Activated naive CD4-positive, alpha-beta T cell treated with anti-CD3 and anti-CD28 coated beads, Interleukin-2, amount 50 U/mL, for 24 hours (primary cell): Measurements from ENCODE around the gene SNRPE.

Experiments
- H3K27ac Mint-ChIP-seq: one replicate; pipeline ENCODE4 v1.8.0; 2021; ENCODE audit warnings: mild to moderate bottlenecking, mixed read lengths
- H3K27me3 Mint-ChIP-seq: one replicate; pipeline ENCODE4 v1.8.0; 2021; ENCODE audit warnings: mixed read lengths
- H3K36me3 Mint-ChIP-seq: one replicate; pipeline ENCODE4 v1.8.0; 2021; ENCODE audit warnings: mixed read lengths
- H3K4me1 Mint-ChIP-seq: one replicate; pipeline ENCODE4 v1.8.0; 2021; ENCODE audit warnings: mixed read lengths
- H3K4me3 Mint-ChIP-seq: one replicate; pipeline ENCODE4 v1.8.0; 2021; ENCODE audit warnings: mild to moderate bottlenecking, mixed read lengths
- H3K9me3 Mint-ChIP-seq: one replicate; pipeline ENCODE4 v1.8.0; 2021; ENCODE audit warnings: mixed read lengths

The SNRPE gene

DNA sequence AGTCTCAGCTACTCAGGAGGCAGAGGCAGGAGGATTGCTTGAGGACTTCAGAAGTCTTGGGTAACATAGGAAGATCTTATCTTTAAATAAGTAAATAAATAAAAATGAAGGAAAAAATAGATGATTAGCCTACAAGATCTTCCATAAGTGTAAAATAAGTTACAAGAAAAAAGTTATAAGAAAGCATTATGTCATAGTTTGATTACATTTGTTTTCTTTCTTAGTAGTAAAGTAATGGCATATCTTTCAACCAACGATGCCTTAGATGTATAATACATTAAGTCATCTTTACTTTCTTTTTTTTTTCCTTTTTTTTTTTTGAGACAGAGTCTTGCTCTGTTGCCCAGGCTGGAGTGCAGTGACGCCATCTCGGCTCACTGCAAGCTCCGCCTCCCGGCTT is 46.5 kb downstream of the SNRPE start:
- Mint-ChIP-seq H3K27ac (no peak overlapping the region), H3K27me3 (no peaks in the 10 kb centered on the region), H3K4me3 (no peak overlapping the region), H3K36me3 (no peaks in the 10 kb centered on the region), H3K4me1 (no peaks in the 10 kb centered on the region), H3K9me3 (no peaks in the 10 kb centered on the region)

DNA sequence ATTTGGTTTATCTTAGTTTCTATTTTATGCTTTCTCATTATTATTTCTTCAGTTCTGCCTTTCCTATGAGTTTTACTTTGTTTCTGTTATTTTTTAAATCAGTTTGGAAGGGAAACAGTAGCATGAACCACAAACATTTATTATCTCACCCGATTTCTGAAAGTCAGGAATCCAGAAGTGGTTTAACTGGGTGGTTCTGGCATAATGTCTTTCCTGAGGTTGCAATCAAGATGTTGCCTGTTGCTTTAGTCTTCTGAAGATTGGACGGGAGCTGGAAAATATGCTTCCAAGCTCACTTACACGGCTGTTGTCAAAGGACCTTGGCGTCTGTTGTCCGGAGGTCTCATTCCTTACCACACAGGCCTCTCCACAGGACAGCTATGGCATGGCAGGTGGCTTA is 50.4 kb downstream of the SNRPE start:
- H3K4me1 Mint-ChIP-seq: no peaks in the 10 kb centered on the region
- no peak overlapping the region for H3K27ac Mint-ChIP-seq
- no peaks in the 10 kb centered on the region for H3K27me3 Mint-ChIP-seq
- H3K36me3 Mint-ChIP-seq: no peaks in the 10 kb centered on the region
- no peaks in the 10 kb centered on the region for H3K9me3 Mint-ChIP-seq
- H3K4me3 Mint-ChIP-seq: no peak overlapping the region

DNA sequence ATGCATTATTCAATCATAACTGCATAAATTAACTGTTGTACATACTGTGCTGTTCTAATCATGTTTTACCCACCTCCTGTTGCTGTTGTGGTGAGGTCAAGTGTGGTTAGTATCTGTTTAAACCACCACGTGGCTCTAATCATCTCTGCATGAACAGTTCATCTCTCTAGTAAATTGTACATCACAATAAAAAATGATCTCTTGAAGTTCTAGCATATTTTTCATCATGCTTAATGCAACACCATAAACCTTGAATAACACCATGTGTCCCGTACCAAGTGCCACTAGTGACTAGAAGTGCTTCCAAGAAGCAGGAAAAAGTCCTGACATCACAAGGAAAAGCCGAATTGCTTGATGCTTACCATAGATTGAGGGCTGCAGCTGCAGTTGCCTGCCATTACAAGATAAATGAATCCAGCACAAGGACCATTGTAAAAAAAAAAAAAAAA is 51.7 kb downstream of the SNRPE start:
- H3K4me1 Mint-ChIP-seq: no peaks in the 10 kb centered on the region
- no peaks in the 10 kb centered on the region for H3K36me3 Mint-ChIP-seq
- H3K27ac Mint-ChIP-seq: no peak overlapping the region
- H3K4me3 Mint-ChIP-seq: no peak overlapping the region
- H3K9me3 Mint-ChIP-seq: no peaks in the 10 kb centered on the region
- H3K27me3 Mint-ChIP-seq: no peaks in the 10 kb centered on the region

DNA sequence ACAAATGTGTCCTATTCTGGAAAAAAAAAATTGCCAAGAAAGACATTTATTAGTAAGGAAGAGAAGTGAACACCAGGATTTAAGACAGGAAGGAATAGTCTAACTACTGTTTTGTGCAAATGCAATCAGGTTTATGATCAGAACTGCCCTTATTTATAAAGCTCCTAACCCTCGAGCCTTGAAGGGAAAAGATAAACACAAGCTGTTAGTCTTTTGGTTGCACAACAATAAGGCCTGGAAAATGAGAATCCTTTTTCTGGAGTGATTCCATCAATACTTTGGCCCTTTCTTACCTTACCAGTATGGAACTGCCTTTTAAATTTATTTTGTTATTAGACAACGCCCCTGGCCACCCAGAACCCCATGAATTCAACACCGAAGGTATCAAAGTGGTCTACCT is 52.9 kb downstream of the SNRPE start:
- Mint-ChIP-seq H3K4me3 (no peak overlapping the region), H3K36me3 (no peaks in the 10 kb centered on the region), H3K27me3 (no peaks in the 10 kb centered on the region), H3K9me3 (no peaks in the 10 kb centered on the region), H3K4me1 (no peaks in the 10 kb centered on the region), H3K27ac (no peak overlapping the region)

DNA sequence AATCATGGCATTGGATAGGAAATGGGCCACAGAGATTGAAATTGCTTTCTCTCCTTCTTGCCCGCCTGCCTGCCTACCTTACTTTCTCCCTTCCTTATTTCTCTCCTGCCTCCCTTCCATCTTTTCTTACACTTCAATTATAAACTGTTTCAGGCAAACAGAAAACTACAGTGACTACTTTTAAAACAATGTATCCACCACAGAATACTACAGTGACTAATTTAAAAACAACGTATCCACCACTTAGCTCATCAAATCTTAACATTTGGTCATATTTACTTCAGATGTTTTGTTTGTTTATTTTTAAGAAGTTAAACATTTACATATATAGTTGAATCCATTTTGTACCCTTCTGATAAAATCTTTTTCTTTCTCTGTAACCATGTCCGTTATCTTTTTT is 54.4 kb downstream of the SNRPE start:
- Mint-ChIP-seq H3K27me3 (no peaks in the 10 kb centered on the region), H3K9me3 (no peaks in the 10 kb centered on the region), H3K36me3 (no peaks in the 10 kb centered on the region), H3K4me3 (no peak overlapping the region), H3K27ac (no peak overlapping the region), H3K4me1 (no peaks in the 10 kb centered on the region)

DNA sequence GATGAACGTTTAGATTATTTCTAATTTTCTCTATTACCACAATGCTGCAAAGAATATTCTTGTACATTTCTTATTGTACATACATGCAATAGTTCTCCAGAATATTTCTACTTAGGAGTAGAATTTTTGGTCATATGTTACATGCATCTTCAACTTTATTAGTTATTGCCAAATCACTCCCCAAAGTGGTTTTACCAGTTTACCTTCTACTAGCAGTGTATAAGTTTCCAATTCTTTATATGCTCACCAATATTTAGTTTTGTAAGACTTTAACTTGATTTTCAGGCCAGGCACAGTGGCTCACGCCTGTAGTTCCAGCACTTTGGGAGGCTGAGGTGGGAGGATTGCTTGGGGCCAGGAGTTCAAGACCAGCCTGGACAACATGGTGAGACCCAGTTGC is 55.4 kb downstream of the SNRPE start:
- Mint-ChIP-seq H3K27me3 (no peaks in the 10 kb centered on the region), H3K4me3 (no peak overlapping the region), H3K27ac (no peak overlapping the region), H3K36me3 (no peaks in the 10 kb centered on the region), H3K9me3 (no peaks in the 10 kb centered on the region), H3K4me1 (no peaks in the 10 kb centered on the region)
